Tibial nerve (tissue), 4 donors: ENCODE measurements around the gene GLT8D2. TPM values are rescaled to one million over a fixed set of nuclear protein-coding genes. Genes with fewer than 3 reads are reported as not detected.

Experiments used
- DNase-seq, 2 donors: peaks; one replicate each; pipeline ENCODE4 v3.0.0-alpha.2; 2019; ENCODE audit warnings: low spot score in 2 of 2
- H3K27ac ChIP-seq, 4 donors: fragments of 200-600 bp; sonication (generic) in 3 of 4; one replicate each; pipeline ENCODE4 v1.5.1; 2017 to 2019; ENCODE audit warnings: mild to moderate bottlenecking in 1 of 4
- H3K27me3 ChIP-seq, 2 donors: fragments of 200-600 bp; sonication (generic) in 1 of 2; one replicate each; pipeline versions ENCODE4 v1.5.1 to v1.6.0; 2017 to 2019
- H3K36me3 ChIP-seq, 3 donors: fragments of 200-600 bp; sonication (generic); one replicate each; pipeline ENCODE4 v1.5.1; 2018 to 2019
- H3K4me1 ChIP-seq, 4 donors: fragments of 200-600 bp; sonication (generic) in 3 of 4; one replicate each; pipeline ENCODE4 v1.5.1; 2017 to 2019
- H3K4me3 ChIP-seq, 4 donors: fragments of 200-600 bp; sonication (generic) in 3 of 4; one replicate each; pipeline ENCODE4 v1.5.1; 2017 to 2019; ENCODE audit warnings: mild to moderate bottlenecking in 1 of 4, moderate library complexity in 1 of 4
- H3K9me3 ChIP-seq, 4 donors: fragments of 200-600 bp; sonication (generic) in 3 of 4; one replicate each; pipeline ENCODE4 v1.5.1; 2017 to 2019
- EP300 ChIP-seq, 2 donors: sonication (generic); formaldehyde crosslinking; IDR thresholded peaks; one replicate each; pipeline ENCODE4 v1.6.1; 2017; ENCODE audit warnings: antibody characterized with exemption in 2 of 2, mild to moderate bottlenecking in 1 of 2
- POLR2A ChIP-seq, 2 donors: fragments of 450-650 bp; IDR thresholded peaks; one replicate each; pipeline ENCODE4 v1.6.1; 2017; ENCODE audit warnings: antibody characterized with exemption in 2 of 2, mild to moderate bottlenecking in 2 of 2, moderate library complexity in 2 of 2
- WGBS, 2 donors: methylation state at CpG; one replicate each; pipeline ENCODE4 v1.1.5; 2018; 5-methylcytosine and 5-hydroxymethylcytosine counted together
- total RNA-seq, 4 donors: library from RNA; depleted of rRNA; stranded (reverse); fragments of >200 nt; gene quantifications; one replicate each; pipeline ENCODE4 v1.1.0, GENCODE V29; 2016
- TF ChIP-seq, protein P1 (sequence below), 5 experiments: fragments of 200-600 bp in 3 of 5; fragments of 450-650 bp in 2 of 5; sonication (generic) in 3 of 5; IDR thresholded peaks; one replicate each; pipeline ENCODE4 v1.5.1; 2016 to 2019; ENCODE audit warnings: antibody characterized with exemption in 5 of 5, mild to moderate bottlenecking in 3 of 5, moderate library complexity in 2 of 5

GLT8D2 gene
- total RNA-seq, 4 donors from 2014 or later, result 19.8 to 32.9 (median 26.4) TPM

DNA sequence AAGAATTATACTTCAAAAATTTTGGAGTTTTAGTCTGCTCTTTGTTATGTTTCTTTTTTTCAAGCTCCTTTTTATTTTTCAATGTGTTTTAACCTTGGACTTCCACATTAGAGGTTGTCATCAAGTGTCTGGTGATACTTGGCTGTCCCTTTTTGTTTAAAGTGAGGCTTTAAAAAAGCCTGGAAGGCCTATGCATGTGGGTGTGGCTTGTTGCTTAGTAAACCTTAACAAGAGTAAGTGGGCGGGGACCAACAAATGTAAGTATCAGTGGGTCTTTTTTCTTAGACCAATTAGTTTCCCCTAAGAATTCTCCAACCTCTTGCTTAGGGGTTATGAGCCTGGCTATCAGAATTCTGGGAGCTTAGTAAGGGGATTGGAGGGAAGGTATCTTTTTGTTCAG is 40.7 kb upstream of the GLT8D2 start:
- WGBS, 2 donors, result 90 to 100% methylated on average over 1 of the region's 1 CpG
- H3K36me3 ChIP-seq, result peaks cover 0 to 91% (median 7%) of the 10 kb centered on the region in 3 donors
- no peaks in the 10 kb centered on the region for H3K27me3 ChIP-seq
- H3K9me3 ChIP-seq, result no peaks in the 10 kb centered on the region
- H3K27ac ChIP-seq, result no peak overlapping the region
- no peak for DNase-seq
- TF ChIP-seq, protein P1, sequence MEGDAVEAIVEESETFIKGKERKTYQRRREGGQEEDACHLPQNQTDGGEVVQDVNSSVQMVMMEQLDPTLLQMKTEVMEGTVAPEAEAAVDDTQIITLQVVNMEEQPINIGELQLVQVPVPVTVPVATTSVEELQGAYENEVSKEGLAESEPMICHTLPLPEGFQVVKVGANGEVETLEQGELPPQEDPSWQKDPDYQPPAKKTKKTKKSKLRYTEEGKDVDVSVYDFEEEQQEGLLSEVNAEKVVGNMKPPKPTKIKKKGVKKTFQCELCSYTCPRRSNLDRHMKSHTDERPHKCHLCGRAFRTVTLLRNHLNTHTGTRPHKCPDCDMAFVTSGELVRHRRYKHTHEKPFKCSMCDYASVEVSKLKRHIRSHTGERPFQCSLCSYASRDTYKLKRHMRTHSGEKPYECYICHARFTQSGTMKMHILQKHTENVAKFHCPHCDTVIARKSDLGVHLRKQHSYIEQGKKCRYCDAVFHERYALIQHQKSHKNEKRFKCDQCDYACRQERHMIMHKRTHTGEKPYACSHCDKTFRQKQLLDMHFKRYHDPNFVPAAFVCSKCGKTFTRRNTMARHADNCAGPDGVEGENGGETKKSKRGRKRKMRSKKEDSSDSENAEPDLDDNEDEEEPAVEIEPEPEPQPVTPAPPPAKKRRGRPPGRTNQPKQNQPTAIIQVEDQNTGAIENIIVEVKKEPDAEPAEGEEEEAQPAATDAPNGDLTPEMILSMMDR (IDR thresholded peaks at IDR 0.05), result no peak
- no peak for TF ChIP-seq POLR2A (IDR thresholded peaks at IDR 0.05)
- TF ChIP-seq EP300 (IDR thresholded peaks at IDR 0.05), result no peak
- no peaks in the 10 kb centered on the region for H3K4me1 ChIP-seq
- H3K4me3 ChIP-seq, result no peak overlapping the region

DNA sequence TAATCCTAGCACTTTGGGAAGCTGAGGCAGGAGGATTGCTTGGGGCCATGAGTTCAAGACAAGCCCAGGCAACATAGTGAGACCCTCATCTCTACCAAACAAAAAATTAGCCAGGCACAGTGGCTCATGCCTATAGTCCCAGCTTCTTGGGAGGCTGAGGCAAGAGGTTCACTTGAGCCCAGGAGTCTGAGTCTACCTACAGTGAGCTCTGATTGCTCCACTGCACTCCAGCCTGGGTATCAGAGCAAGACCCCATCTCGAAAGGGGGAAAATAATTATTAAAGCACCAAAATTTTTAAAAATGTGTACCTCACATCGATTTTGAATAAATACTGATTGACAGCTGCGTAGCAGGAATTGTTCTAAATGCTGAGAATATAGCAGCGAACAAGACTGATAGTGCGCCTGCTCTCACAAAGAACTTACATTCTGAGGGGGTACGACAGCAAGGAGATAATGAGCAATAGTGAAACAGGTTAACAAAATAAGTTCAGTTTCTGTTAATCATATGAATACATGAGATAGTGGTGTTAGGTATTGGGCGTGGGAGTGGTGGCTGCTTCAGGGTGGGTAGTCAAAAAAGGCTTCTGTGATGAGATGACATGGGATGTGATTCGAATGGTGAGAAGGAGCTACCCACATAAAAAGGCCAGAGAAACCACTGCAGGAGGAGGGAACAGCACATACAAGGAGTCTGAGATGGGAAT is 33.9 kb upstream of the GLT8D2 start:
- H3K4me3 ChIP-seq, result no peak overlapping the region
- peaks cover 0 to 18% (median 0%) of the 10 kb centered on the region in 4 donors for H3K4me1 ChIP-seq
- H3K9me3 ChIP-seq, result no peaks in the 10 kb centered on the region
- 92 to 93% methylated on average over 8 of the region's 8 CpGs for WGBS, 2 donors
- DNase-seq, result no peak
- no peak overlapping the region for H3K27ac ChIP-seq
- H3K27me3 ChIP-seq, result no peaks in the 10 kb centered on the region
- TF ChIP-seq EP300 (IDR thresholded peaks at IDR 0.05), result no peak
- no peak for TF ChIP-seq POLR2A (IDR thresholded peaks at IDR 0.05)
- TF ChIP-seq, protein P1 (IDR thresholded peaks at IDR 0.05), result no peak
- peaks cover 7 to 71% (median 9%) of the 10 kb centered on the region in 3 donors for H3K36me3 ChIP-seq

DNA sequence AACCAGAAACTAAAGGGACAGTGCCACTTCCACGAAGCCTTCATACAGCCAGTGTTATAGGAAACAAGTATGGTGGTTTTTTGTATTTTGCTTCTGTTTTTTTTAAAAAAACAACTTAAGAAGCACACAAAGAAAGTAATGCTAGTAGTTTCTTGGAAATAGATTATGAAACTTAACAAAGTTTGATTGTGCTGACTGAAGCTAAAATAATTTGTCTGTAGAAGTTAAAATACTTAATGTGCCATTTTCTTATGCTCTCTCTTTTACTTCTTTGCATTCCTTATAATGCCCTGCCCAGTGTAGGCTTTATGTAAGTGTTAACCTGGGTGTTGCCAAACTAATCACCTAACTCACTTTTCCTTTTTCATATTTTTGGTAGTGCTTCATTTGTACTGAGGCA is 30.8 kb upstream of the GLT8D2 start:
- no peak for DNase-seq
- Histone ChIP-seq H3K27me3 (no peaks in the 10 kb centered on the region), H3K4me3 (no peak overlapping the region), H3K36me3 (peaks cover 7 to 43% (median 14%) of the 10 kb centered on the region in 3 donors), H3K9me3 (no peaks in the 10 kb centered on the region), H3K4me1 (peaks cover 0 to 30% (median 0%) of the 10 kb centered on the region in 4 donors), H3K27ac (no peak overlapping the region)
- no peak for TF ChIP-seq POLR2A (IDR thresholded peaks at IDR 0.05)
- no peak for TF ChIP-seq EP300 (IDR thresholded peaks at IDR 0.05)
- TF ChIP-seq, protein P1 (IDR thresholded peaks at IDR 0.05), result no peak
- 80 to 83% methylated on average over 1 of the region's 1 CpG for WGBS, 2 donors

DNA sequence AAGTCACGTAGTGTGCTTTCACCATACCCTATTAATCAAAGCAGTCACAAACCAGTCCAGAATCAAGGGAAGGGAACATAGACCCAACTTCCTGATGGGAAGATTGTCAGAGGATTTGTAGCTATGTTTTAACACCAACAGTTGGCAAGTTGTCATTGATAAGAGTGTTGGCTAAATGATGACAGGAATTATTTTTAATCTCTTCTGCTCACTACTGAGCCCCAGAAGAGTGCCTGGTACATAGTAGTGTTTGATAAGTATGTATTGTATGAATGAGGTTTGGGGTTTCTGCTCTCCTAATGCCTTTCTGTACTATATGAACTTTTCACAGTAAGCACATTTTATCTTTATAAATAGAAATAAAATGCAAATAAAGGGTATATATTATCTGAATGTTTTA is 29.0 kb upstream of the GLT8D2 start:
- H3K27ac ChIP-seq, result no peak overlapping the region
- TF ChIP-seq, protein P1 (IDR thresholded peaks at IDR 0.05), result no peak
- no peak overlapping the region for H3K4me3 ChIP-seq
- peaks cover 0 to 34% (median 0%) of the 10 kb centered on the region in 4 donors for H3K4me1 ChIP-seq
- no peaks in the 10 kb centered on the region for H3K27me3 ChIP-seq
- 80 to 92% methylated on average over 1 of the region's 1 CpG for WGBS, 2 donors
- H3K36me3 ChIP-seq, result peaks cover 7 to 33% (median 14%) of the 10 kb centered on the region in 3 donors
- no peaks in the 10 kb centered on the region for H3K9me3 ChIP-seq
- DNase-seq, result no peak

DNA sequence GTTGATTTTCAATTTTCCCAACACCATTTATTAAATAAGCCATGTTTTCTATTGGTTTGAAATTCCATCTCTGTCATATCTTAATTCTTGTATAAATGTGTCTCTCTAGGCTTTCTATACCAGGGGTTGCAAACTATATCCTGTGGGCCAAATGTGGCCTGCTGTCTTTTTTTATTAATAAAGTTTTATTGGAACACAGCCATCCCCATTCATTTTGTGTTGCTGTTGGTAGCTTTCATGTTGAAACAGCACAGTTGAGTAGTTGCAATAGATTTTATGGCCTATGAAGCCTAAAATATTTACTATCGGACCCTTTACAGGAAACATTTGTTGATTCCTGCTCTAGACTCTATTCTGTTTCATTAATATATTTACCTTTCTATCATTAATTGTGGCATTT is 23.7 kb upstream of the GLT8D2 start:
- 96 to 97% methylated on average over 1 of the region's 1 CpG for WGBS, 2 donors
- peaks cover 0 to 14% (median 0%) of the 10 kb centered on the region in 4 donors for H3K4me1 ChIP-seq
- H3K36me3 ChIP-seq, result peaks cover 0 to 56% (median 3%) of the 10 kb centered on the region in 3 donors
- H3K27me3 ChIP-seq, result no peaks in the 10 kb centered on the region
- DNase-seq, result no peak
- H3K9me3 ChIP-seq, result no peaks in the 10 kb centered on the region
- H3K4me3 ChIP-seq, result no peak overlapping the region
- TF ChIP-seq POLR2A (IDR thresholded peaks at IDR 0.05) (no peak), EP300 (IDR thresholded peaks at IDR 0.05) (no peak)
- TF ChIP-seq, protein P1 (IDR thresholded peaks at IDR 0.05), result no peak
- no peak overlapping the region for H3K27ac ChIP-seq
